ENCODE data around the gene EVA1C.

DNA sequence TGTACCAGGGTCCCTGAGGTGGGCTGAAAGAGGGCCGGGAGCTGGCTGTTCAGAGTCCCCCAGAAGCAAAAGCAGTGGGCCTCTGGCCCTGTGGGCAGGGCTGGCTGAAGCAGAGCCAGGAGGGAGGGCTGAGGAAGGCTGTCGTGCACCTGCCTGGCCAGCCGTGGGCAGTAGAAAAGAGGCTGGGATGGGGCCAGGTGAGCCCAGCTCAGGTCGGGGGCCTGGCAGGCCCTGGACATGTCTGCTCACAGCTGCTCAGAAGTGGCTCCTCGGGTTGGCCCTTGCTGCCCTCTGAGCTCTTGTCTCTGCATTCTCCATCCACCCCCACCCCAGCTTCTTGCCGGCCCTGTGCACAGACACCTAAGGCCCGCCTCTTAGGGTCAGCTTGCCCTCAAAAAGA lies 112.8 kb downstream of the EVA1C start:
- TF ChIP-seq EZH2 (IDR thresholded peaks at IDR 0.05; ENCODE audit: borderline replicate concordance, insufficient read depth, low read length, poor library complexity, severe bottlenecking) (no peak), EP300 (conservative IDR thresholded peaks at IDR 0.05; ENCODE audit: poor library complexity, severe bottlenecking) (no peak), POLR2AphosphoS5 (IDR thresholded peaks at IDR 0.05) (no peak), TAF1 (IDR thresholded peaks at IDR 0.05; ENCODE audit: low read depth) (no peak), SMC3 (conservative IDR thresholded peaks at IDR 0.05; ENCODE audit: poor library complexity) (no peak)
- TF ChIP-seq, protein P1, sequence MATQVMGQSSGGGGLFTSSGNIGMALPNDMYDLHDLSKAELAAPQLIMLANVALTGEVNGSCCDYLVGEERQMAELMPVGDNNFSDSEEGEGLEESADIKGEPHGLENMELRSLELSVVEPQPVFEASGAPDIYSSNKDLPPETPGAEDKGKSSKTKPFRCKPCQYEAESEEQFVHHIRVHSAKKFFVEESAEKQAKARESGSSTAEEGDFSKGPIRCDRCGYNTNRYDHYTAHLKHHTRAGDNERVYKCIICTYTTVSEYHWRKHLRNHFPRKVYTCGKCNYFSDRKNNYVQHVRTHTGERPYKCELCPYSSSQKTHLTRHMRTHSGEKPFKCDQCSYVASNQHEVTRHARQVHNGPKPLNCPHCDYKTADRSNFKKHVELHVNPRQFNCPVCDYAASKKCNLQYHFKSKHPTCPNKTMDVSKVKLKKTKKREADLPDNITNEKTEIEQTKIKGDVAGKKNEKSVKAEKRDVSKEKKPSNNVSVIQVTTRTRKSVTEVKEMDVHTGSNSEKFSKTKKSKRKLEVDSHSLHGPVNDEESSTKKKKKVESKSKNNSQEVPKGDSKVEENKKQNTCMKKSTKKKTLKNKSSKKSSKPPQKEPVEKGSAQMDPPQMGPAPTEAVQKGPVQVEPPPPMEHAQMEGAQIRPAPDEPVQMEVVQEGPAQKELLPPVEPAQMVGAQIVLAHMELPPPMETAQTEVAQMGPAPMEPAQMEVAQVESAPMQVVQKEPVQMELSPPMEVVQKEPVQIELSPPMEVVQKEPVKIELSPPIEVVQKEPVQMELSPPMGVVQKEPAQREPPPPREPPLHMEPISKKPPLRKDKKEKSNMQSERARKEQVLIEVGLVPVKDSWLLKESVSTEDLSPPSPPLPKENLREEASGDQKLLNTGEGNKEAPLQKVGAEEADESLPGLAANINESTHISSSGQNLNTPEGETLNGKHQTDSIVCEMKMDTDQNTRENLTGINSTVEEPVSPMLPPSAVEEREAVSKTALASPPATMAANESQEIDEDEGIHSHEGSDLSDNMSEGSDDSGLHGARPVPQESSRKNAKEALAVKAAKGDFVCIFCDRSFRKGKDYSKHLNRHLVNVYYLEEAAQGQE (IDR thresholded peaks at IDR 0.05; ENCODE audit: borderline replicate concordance), result no peak
- TF ChIP-seq, protein P2, sequence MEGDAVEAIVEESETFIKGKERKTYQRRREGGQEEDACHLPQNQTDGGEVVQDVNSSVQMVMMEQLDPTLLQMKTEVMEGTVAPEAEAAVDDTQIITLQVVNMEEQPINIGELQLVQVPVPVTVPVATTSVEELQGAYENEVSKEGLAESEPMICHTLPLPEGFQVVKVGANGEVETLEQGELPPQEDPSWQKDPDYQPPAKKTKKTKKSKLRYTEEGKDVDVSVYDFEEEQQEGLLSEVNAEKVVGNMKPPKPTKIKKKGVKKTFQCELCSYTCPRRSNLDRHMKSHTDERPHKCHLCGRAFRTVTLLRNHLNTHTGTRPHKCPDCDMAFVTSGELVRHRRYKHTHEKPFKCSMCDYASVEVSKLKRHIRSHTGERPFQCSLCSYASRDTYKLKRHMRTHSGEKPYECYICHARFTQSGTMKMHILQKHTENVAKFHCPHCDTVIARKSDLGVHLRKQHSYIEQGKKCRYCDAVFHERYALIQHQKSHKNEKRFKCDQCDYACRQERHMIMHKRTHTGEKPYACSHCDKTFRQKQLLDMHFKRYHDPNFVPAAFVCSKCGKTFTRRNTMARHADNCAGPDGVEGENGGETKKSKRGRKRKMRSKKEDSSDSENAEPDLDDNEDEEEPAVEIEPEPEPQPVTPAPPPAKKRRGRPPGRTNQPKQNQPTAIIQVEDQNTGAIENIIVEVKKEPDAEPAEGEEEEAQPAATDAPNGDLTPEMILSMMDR (IDR thresholded peaks at IDR 0.05; ENCODE audit: poor library complexity, severe bottlenecking), result no peak
